Left cardiac atrium (tissue), 4 donors: ENCODE data around the gene SHISAL2A. TPM values are rescaled to one million over a fixed set of nuclear protein-coding genes. Genes with fewer than 3 reads are reported as not detected.

Experiments used
- ATAC-seq, 2 donors: fragments of 200-7000 bp; cut with Tn5 transposase; one replicate each; pipeline ENCODE4 v1.9.1; 2020; ENCODE audit warnings: mild to moderate bottlenecking in 2 of 2, moderate library complexity in 2 of 2
- DNase-seq: peaks from one replicate; pipeline ENCODE4 v3.0.0-alpha.2; 2020
- intact Hi-C, 2 donors: fragments of 100-400 bp; cut with DNase I; formaldehyde crosslinking; loops; one replicate each; pipeline versions ENCODE4 v1.14.1 to v1.15.1; 2022 to 2023
- long read RNA-seq: library from polyadenylated mRNA; unstranded; transcript quantifications from one replicate; pipeline ENCODE4 v2.0.0, GENCODE V29; 2021
- total RNA-seq, 2 donors: library from RNA; stranded (reverse); fragmentation: NEBNext Ultra II Directional; extraction: Animal tissue kit (Norgen Biotek cat#: 25700); gene quantifications; one replicate each; pipeline ENCODE4 v1.2.1, GENCODE V29; 2021
- donor health status: DM: no; HTN: yes; CAD: no.
- donor health status: DM: no; HTN: yes; CAD: no; lungs with severe emphysema.
- donor health status: DM: yes; HTN: yes; CAD: no.
- donor health status: Dilated cardiomyopathy.

The SHISAL2A gene
- total RNA-seq, result under 1 TPM in 1 of 2 donors, not detected in 1; 0.15 TPM
- long read RNA-seq, result 0 reads

DNA sequence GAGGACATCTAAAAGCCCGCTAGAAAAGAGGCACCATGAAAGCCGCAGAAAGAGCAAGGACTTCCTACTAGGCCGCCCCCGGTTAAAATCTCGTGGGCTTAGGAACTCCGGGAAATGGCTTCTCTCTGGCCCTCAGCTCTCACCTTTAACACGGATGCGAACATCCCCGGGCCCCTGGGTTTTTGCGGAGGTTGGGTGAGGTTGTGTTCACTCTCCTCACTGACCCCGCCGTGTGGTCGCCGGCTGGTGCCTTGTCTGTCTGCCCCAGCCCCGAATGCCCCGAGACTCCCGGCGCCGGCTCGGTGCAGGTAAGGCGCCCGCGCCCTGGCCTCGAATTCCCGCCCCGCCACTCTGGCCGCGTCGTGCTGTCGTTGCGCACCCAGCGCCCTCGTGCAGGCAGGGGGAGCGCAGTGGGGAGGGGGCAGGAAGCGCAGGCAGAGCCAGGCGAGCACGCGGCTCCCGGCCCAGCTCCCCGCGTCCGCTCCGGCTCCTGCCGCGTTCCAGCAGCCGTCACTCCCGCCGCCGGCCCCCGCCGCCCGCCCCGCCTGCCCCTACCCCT, at the start of gene SHISAL2A:
TSS of gene SHISAL2A (plus strand) at position 437 of the 559 bp plus-strand sequence. CDS start 326 bp downstream, outside the sequence.
- intact Hi-C loops, result no loop called here
- ATAC-seq (peak; percentile 74 to 81), DNase-seq (no peak)

DNA sequence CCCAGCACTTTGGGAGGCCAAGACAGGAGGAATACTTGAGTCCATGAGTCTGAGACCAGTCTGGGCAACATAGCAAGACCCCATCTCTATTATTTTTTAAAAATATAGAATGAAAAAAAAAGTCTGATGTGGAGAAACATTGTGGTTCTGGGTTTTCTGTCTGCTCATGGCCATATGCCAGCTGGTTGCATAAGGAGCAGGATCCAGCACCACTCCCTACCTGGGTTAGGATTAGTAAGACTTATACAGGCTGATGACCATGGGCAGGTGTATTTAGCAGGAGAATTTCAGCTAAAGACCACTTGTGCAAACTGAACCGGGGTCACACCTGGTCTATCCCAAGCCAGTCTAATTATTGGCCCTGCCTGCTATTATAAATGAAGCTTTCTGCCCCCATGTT, 47.5 kb upstream of the SHISAL2A start:
- DNase-seq, result no peak
- ATAC-seq, result no peak
- intact Hi-C loops, result no loop called here

DNA sequence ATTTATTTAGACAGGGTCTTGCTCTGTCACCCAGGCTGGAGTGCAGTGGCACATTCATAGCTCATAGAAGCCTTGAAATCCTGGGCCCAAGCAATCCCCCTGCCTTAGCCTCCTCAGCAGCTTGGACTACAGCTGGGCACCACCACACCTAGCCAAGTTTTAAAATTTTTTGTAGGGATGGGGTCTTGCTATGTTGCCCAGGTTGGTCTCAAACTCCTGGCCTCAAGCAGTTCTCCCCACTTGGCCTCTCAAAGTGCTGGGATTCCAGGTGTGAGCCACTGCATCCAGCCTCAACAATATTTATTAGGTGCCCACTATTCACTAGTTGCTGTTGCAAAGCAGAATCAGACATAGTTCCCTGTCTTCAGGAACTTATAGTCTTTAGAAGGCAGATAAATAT, 44.9 kb upstream of the SHISAL2A start:
- intact Hi-C loops, result no loop called here
- no peak for DNase-seq
- ATAC-seq, result no peak

DNA sequence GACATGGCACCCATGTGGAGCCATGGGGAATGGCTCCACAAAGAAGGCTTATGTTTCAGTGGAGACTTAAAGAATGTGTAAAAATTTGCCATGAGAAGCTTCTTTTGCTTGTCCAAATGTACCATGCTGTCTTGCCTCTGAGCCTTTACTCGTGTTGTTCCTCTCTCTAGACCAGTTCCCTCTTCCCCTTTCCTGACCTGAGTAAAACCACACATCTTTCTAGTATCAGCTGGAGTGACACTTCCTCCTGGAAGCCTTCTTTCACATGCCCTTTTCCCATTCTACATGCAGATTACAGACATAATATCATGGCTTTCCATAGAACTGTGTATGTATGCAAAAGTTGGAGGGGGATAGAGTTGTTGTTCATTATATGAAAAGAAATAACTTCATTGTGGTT, 44.4 kb upstream of the SHISAL2A start:
- ATAC-seq (no peak), DNase-seq (no peak)
- intact Hi-C loops, result no loop called here

DNA sequence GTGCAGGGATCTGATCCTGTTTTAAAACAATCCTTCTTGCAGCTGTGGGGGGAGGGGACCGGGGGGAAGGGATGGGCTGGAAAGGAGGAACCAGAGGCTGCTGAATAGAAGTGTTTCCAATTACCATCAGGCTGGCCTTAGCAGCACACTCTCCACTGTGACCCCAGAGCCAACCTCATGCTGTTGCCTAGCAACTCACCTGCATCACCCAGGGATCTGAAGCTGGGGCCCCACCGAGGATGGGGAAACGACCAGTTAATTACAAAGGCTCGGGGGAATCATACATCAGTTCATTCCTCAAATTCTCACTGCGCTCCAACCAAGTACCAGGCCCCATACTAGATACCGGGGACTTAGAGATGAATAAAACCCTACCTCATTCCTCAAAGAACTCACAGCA, 42.7 kb upstream of the SHISAL2A start:
- intact Hi-C loops, result no loop called here
- DNase-seq (no peak), ATAC-seq (no peak)

DNA sequence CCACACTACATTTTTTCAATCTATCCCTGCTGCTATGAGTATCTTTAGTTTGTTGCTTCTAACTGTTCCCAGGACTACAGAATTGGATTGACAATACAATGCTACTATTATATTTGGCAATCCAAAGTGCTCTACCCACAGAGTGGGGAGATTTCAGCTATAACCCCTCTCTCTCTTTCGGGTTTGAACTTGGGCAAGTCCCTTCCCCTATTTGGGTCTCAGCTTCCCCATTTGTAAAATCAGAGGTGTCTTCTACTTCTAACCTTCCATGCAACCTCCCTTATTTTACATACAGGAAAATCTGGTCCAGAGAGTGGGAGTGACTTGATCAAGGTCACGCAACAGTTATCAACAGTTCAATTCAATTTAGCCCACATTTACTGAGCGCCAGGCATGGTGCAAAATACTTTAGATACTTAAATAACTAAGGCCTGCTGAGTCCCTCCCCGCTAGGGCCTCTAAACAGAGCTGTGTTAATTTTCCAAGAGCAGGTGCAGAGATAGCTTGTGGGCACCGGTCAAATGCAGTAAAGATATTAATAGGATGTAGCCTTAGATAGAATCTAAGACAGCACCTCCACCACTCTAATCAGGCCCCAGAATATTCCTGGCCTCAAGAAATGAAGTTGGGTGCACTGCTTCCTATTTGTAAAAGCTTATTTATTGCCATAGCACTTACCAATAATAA, 40.2 kb upstream of the SHISAL2A start:
- intact Hi-C loops, result no loop called here
- ATAC-seq (no peak), DNase-seq (no peak)

DNA sequence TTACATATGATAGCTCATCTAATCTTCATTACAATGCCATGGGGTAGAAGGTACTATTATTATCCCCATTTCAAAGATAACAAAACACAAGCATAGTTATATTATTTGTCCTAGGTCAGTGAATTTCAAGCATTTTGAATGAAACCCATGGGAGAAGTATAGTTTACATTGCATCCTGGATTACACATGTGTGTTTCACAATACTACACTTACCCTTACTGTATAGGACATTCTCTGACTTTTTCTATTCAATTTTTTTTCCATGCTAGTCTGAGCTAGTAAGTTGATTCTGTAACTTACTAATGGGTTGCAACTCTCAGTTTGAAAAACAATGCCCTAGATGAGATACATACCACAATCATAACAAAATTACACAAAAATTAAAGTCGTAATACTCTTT, 39.5 kb upstream of the SHISAL2A start:
- no peak for ATAC-seq

DNA sequence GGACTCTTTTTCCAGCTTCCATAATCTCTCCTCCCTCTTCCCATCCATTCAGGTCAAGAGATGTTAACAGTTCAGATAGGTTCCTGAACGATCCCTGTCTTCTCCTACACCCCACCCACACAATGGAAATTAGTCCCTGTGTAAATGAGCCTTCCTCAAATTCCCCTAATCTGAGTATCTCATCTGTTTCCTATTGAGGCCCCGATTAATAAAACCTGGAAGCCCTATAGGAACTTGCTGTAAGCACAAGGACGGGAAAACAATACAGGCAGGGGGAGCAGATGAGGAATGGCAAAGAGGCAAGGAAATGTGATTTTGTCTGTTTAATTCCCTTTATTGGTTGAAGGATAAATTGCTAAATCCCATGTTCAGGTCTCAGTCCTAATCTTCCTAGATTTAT, 37.9 kb upstream of the SHISAL2A start:
- ATAC-seq (no peak), DNase-seq (no peak)
- intact Hi-C loops, result no loop called here

More for the DNA sequence above, 39.5 kb upstream of the SHISAL2A start:
- DNase-seq, result no peak
- intact Hi-C loops, result no loop called here

DNA sequence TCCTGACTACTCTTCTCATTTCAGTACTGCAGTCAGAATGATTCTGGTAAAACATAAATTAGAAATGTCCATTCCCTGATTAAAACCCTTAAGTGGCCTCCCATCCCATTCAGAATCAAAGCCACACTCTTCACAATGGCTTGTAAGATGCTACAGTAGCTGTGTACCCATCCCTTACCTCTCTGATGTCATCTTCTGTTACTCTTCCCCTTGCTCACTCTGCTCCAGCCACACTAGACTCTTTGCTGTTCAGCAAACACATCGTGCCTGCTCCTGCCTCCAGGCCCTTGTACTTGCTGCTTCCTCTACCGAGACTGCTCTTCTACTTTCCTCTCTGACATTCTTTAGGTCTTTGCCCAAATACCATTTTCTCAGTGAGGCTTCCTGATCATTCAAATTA, 35.1 kb upstream of the SHISAL2A start:
- intact Hi-C loops, result no loop called here
- DNase-seq, result no peak
- no peak for ATAC-seq

DNA sequence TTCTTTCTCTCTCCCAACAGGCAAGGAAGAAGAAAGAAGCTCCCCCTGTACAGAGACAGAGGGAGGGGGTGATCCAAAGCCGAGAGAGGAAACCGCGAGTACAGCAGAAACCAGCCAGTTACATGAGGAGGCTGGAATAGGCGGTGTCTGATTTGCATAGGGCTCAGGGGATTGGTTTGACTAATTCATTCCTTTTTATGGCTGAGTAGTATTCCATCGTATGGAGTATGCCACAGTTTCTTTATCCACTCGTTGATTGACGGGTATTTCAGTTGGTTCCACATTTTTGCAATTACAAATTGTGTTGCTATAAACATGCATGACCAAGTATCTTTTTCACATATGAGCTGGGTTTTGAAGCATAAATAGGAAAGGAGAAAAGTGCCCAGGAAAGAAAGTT, 34.2 kb upstream of the SHISAL2A start:
- intact Hi-C loops, result no loop called here
- DNase-seq (no peak), ATAC-seq (no peak)

DNA sequence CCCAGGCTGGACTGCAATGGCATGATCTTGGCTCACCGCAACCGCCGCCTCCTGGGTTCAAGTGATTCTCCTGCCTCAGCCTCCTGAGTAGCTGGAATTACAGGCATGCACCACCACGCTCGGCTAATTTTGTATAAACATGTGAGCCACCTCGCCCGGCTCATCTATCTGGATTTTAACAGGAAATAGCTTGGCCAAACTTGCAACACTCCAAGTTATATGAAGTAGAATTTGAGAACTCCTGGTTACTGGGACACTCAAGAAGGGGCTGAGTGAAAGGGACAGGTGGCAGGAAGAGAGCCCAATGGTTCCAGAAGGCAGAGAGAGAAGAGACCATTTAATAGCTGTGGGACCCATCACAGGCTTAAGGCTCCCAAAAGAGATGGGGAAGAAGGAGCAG, 33.7 kb upstream of the SHISAL2A start:
- DNase-seq (no peak), ATAC-seq (no peak)
- intact Hi-C loops, result no loop called here

DNA sequence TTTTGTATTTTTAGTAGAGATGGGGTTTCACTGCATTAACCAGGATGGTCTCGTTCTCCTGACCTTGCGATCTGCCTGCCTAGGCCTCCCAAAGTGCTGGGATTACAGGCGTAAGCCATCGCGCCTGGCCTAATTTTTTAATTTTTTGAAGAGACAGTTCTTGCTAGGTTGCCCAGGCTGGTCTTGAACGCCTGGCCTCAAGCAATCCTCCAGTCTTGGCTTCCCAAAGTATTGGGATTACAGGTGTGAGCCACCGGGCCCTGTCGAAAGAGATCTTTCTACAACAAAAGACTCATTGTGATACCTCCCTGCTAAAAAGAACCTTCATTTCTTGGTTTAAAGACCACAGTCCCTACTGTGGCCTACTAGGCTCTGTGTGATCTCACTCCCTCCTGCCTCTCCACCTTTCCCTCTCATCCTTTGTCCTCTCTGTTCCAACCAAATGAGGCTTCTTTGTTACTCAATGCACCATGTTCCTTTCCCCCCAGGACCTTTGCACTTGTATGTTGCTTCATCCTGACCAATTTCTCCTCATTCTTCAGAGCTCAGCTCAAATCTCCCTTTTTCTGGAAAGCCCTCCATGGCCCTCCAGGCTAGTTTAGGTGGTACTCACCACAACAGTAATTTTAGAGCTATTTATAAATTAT, 32.3 kb upstream of the SHISAL2A start:
- intact Hi-C loops, result loop anchor here in 1 of 2 donors (5.0 kb wide), 1 partner anchor 48 kb away; the partner anchor contains the start of gene TUT4
- no peak for DNase-seq
- ATAC-seq, result no peak

DNA sequence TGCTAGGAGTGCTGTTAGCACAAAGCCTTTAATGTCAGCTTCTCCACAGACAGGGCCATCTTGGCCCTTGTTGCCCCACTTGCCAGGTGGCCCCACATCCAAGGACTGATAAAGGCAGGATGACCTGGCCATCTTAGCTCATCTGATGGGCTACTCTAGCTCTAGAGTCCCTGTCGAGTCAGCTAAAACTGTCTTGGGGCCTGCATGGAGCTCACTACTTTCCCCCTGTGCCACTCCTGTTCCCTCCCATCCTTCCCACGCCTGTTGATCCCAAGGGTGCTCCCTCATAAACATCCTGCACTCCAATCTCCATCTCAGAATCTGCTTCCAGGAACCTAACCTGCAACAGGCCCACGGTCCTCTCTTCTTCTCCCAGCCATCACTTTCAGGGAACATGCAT, 31.4 kb upstream of the SHISAL2A start:
- intact Hi-C loops, result loop anchor here in 1 of 2 donors (5.0 kb wide), 1 partner anchor 49 kb away; the partner anchor contains the start of gene TUT4
- ATAC-seq, result no peak
- DNase-seq, result no peak

DNA sequence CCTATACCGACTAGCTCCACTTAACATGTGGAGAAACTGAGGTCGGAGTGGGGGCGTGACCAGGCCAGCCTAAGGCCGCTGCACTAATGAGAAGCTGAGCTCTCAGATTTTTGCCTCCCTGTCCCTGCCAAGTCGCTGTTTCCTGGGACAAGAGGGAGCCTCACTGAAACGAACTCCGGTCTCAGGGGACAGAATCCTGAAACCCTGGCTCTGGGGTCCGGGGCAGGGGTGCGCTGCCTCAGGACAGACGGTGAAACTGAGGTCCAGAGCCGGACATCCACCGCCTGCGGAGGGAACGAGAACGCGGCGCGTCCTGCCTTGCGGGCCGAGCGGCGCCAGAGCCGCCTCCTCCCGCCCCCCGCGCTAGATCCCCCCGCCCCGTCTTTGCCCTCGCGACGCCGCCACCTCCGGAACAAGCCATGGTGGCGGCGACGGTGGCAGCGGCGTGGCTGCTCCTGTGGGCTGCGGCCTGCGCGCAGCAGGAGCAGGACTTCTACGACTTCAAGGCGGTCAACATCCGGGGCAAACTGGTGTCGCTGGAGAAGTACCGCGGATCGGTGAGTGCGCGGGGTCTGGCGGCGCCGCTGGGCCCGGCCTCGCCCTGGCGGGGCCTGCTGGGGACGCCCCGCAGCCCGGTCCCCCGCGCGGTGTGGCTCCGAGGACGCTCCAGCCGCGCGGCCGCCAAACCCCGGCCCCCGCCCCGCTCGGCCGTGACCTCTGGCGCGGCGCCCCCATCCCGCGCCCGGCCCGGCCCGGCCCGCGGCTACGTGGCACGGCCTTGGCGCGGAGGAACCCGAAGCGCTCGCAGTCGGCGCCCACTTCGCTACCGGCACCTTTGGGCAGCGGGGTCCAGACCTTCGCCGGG, 30.7 kb upstream of the SHISAL2A start, which contains the start of gene GPX7:
TSS of gene GPX7 (plus strand) at position 381 of the 865 bp plus-strand sequence. CDS start at position 420, 39 bp downstream.
- intact Hi-C loops, result loop anchor here in 1 of 2 donors (5.0 kb wide), 1 partner anchor 50 kb away; the partner anchor contains the start of gene TUT4
- DNase-seq, result peak; percentile 53
- peak; percentile 78 to 84 for ATAC-seq

DNA sequence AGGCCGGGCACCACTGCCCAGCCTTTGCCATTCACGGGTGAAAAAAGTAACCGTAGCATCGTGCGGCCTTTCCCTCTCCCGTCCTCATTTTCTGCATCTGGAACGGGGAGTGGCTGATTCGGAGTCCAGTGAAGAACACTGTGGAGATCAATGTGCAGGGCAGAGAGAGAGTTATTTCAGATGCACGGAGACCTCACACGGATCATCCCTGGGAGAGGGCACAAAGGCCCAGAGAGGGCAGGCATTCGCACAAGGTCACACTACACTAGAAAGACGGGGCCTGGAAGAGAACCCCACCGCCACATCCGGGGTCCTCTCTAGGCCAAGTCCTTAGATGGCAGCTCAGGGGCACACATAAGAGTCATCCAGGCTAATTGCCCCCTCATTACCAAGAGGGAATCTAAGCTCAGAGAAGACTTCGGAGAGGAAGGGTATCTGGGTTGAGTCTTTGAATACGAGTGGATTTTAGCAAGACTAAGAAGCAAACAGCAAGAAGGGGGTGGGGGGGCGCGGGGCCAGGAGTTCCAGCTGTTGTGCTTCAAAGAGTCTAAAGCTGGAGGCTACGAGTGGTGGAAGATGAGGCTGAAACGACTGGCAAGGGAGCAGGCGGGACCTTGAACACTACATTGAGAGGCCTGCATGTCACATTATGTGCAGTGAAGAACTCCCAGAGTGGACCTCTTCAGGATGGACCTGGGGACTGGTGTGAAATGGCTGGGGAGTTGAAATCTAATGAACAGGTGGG, 29.9 kb upstream of the SHISAL2A start:
- ATAC-seq, result peak; percentile 16 to 25
- intact Hi-C loops, result loop anchor here in 1 of 2 donors (5.0 kb wide), 1 partner anchor 51 kb away; the partner anchor contains the start of gene TUT4
- DNase-seq, result no peak

DNA sequence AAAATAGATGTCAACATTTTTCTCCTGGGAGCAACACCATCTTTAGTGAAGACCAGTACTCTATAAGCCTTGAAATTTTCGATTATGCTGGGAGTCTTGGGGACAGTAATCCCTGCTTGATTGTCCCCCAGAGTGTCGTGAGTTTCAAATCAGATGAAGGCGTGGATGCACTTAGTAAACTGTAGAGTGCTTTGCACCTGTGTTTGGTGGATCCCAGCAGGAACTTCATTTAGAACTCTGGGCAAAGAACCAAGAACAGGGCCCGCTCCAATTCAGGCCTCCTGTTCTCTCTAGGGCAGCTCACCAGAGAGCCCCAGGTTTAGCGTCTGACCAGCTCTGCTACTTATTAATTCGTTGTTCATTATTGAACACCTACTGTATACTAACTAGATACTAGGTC, 29.3 kb upstream of the SHISAL2A start:
- intact Hi-C loops, result loop anchor here in 1 of 2 donors (5.0 kb wide), 1 partner anchor 51 kb away; the partner anchor contains the start of gene TUT4
- ATAC-seq (no peak), DNase-seq (no peak)

DNA sequence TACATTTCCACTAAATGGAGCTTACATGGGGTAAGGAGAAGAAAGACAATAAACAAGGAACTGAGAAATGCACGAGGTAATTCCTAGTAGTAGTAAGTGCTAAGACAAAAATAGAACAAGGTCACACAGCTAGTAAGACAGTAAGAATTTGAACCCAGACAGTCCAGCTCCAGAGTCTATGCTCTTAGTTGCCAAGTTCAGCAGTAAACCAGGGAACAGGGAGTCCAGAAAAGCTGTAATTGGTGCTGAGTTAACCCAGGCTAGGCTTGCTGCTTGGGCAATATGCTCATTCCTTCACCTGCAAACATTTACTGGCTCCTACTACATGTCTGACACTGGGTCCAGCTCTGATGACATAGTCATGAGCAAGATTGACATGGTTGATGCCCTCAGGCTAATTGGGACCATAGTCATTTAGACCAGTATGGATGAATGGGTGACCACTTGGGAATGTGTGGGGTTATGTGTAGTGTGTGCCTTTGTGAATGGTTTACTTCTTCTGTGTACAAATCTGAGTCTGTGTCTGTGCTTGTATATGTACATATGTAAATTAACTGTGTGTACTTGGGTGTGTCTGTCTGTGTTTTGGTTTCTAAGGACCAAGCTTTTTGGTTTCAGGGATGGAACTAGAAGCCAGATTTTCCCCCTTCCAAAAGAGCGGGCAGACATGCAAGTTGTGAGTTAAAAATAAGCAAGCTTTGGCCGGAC, 28.8 kb upstream of the SHISAL2A start:
- no peak for DNase-seq
- intact Hi-C loops, result loop anchor here in 1 of 2 donors (5.0 kb wide), 1 partner anchor 52 kb away; the partner anchor contains the start of gene TUT4
- ATAC-seq, result no peak
